Psoas muscle (tissue), 8 donors: ENCODE data around the gene GARS1. TPM values are rescaled to one million over a fixed set of nuclear protein-coding genes. Genes with fewer than 3 reads are reported as not detected.

Experiments used
- ATAC-seq, 4 donors: fragments of 200-7000 bp; cut with Tn5 transposase; one replicate each; pipeline ENCODE4 v1.9.1; 2020; ENCODE audit warnings: moderate library complexity in 3 of 4, mild to moderate bottlenecking in 2 of 4
- DNase-seq, 2 donors: peaks; one replicate each; pipeline ENCODE4 v3.0.0-alpha.2; 2020
- H3K27ac ChIP-seq: fragments of 200-600 bp; one replicate; pipeline ENCODE4 v1.8.0; 2022
- H3K27me3 ChIP-seq, 3 donors: fragments of 200-600 bp in 1 of 3; one replicate each; pipeline versions ENCODE4 v1.6.1 to v1.8.0; 2013 to 2022; ENCODE audit warnings: low read length in 2 of 3, mild to moderate bottlenecking in 2 of 3, moderate library complexity in 1 of 3; ENCODE audit not compliant: insufficient read depth in 3 of 3
- H3K36me3 ChIP-seq, 2 donors: fragments of 200-600 bp in 1 of 2; one replicate each; pipeline versions ENCODE4 v1.6.1 to v1.8.0; 2013 to 2022; ENCODE audit warnings: low read depth in 1 of 2, mild to moderate bottlenecking in 1 of 2, moderate library complexity in 1 of 2; ENCODE audit not compliant: insufficient read depth in 1 of 2
- H3K4me1 ChIP-seq: fragments of 200-600 bp; one replicate; pipeline ENCODE4 v1.8.0; 2022
- H3K4me3 ChIP-seq: fragments of 200-600 bp; one replicate; pipeline ENCODE4 v1.8.0; 2022; ENCODE audit warnings: mild to moderate bottlenecking
- H3K9me3 ChIP-seq: fragments of 200-600 bp; one replicate; pipeline ENCODE4 v1.8.0; 2022
- CTCF ChIP-seq: fragments of 200-600 bp; IDR thresholded peaks from one replicate; pipeline ENCODE4 v1.8.0; 2022; ENCODE audit warnings: antibody characterized with exemption
- WGBS, 3 donors: extraction: QIAGEN DNeasy Blood & Tissue Kit; methylation state at CpG; one replicate each; pipeline versions ENCODE4 v1.1.6 to v1.1.7; 2013; 5-methylcytosine and 5-hydroxymethylcytosine counted together
- intact Hi-C, 2 donors: fragments of 100-400 bp; cut with DNase I; formaldehyde crosslinking; loops; one replicate each; pipeline versions ENCODE4 v1.11.0 to v1.14.2; 2022
- polyA plus RNA-seq, 3 donors: library from polyadenylated mRNA; stranded (reverse); fragments of 200-250 nt; gene quantifications; one replicate each; pipeline ENCODE4 v1.2.3, GENCODE V29; 2013
- total RNA-seq, 4 donors: library from RNA; stranded (reverse); fragmentation: NEBNext Ultra II Directional in 2 of 4; extraction: Animal tissue kit (Norgen Biotek cat#: 25700) in 2 of 4; gene quantifications; one replicate each; pipeline versions ENCODE4 v1.2.1 to v1.2.4, GENCODE V29; 2021 to 2023
- donor health status: healthy with polysubstance abuse.
- donor health status: DM: no; HTN: no; CAD: no; lungs with moderate emphysema.
- donor health status: Bipolar disorder and iron deficiency.
- donor health status: healthy.
- donor health status: DM: yes; HTN: yes; CAD: no.
- donor health status: DM: no; HTN: no; CAD: no.
- donor health status: DM: no; HTN: no; CAD: no.
- donor health status: DM: yes; HTN: yes; CAD: no.

The GARS1 gene
- total and polyA plus RNA-seq, 7 donors: 44.5 to 146 (median 65.5) TPM

- Histone ChIP-seq H3K27ac (no peak overlapping the region), H3K4me1 (no peaks in the 10 kb centered on the region), H3K36me3 (peaks cover 4 to 34% of the 10 kb centered on the region in 2 donors), H3K4me3 (no peak overlapping the region), H3K27me3 (no peaks in the 10 kb centered on the region), H3K9me3 (no peaks in the 10 kb centered on the region)
- intact Hi-C loops: no loop called here
- 77 to 87% (median 85%) methylated on average over 6 of the region's 6 CpGs for WGBS, 3 donors
- DNase-seq (no peak), ATAC-seq (no peak)
- TF ChIP-seq CTCF: no peak
Observed at GRCh38 chr7:30556840-30557239, 37.8 kb upstream of the GARS1 start.

GRCh38 chr7:30557245-30557644 is 37.4 kb upstream of the GARS1 start:
- WGBS, 3 donors: 94 to 100% (median 99%) methylated on average over 1 of the region's 1 CpG
- intact Hi-C loops: no loop called here
- no peak overlapping the region for H3K4me3 ChIP-seq
- no peaks in the 10 kb centered on the region for H3K27me3 ChIP-seq
- DNase-seq (no peak), ATAC-seq (no peak)
- H3K4me1 ChIP-seq: no peaks in the 10 kb centered on the region
- H3K36me3 ChIP-seq: peaks cover 4 to 38% of the 10 kb centered on the region in 2 donors
- no peak for TF ChIP-seq CTCF
- H3K27ac ChIP-seq: no peak overlapping the region
- no peaks in the 10 kb centered on the region for H3K9me3 ChIP-seq

- no peaks in the 10 kb centered on the region for H3K4me1 ChIP-seq
- DNase-seq (no peak), ATAC-seq (no peak)
- H3K36me3 ChIP-seq: peaks cover 4 to 57% of the 10 kb centered on the region in 2 donors
- H3K27ac ChIP-seq: no peak overlapping the region
- no peak for TF ChIP-seq CTCF
- WGBS, 3 donors: 89 to 94% (median 89%) methylated on average over 5 of the region's 5 CpGs
- intact Hi-C loops: loop anchor here (5.0 to 10.0 kb wide), 2 partner anchors 282 to 405 kb away; no protein-coding TSS in a partner anchor
- no peaks in the 10 kb centered on the region for H3K27me3 ChIP-seq
- no peaks in the 10 kb centered on the region for H3K9me3 ChIP-seq
- no peak overlapping the region for H3K4me3 ChIP-seq
Observed at GRCh38 chr7:30559611-30560010, 35.1 kb upstream of the GARS1 start.

- intact Hi-C loops: loop anchor here (5.0 to 10.0 kb wide), 2 partner anchors 284 to 407 kb away; no protein-coding TSS in a partner anchor
Observed at GRCh38 chr7:30561389-30561788, 33.3 kb upstream of the GARS1 start.

More at GRCh38 chr7:30561389-30561788, 33.3 kb upstream of the GARS1 start:
- Histone ChIP-seq H3K27ac (no peak overlapping the region), H3K4me3 (no peak overlapping the region), H3K4me1 (no peaks in the 10 kb centered on the region), H3K27me3 (no peaks in the 10 kb centered on the region), H3K9me3 (no peaks in the 10 kb centered on the region), H3K36me3 (peaks cover 4 to 73% of the 10 kb centered on the region in 2 donors)
- DNase-seq: no peak
- 84 to 87% (median 86%) methylated on average over 6 of the region's 6 CpGs for WGBS, 3 donors
- no peak for ATAC-seq
- no peak for TF ChIP-seq CTCF
